SW480 (cell line): ENCODE measurements around the gene BAZ1B.
"Not testable (repeated sequence)": the region's sequence is repeated elsewhere in the genome, so short reads cannot be mapped to it uniquely, and the experiment has no call there.

ENCODE experiments used
- DNase-seq: peaks from one replicate; pipeline ENCODE4 v3.0.0-alpha.2; 2016; ENCODE audit warnings: low spot score

Gene BAZ1B

DNA sequence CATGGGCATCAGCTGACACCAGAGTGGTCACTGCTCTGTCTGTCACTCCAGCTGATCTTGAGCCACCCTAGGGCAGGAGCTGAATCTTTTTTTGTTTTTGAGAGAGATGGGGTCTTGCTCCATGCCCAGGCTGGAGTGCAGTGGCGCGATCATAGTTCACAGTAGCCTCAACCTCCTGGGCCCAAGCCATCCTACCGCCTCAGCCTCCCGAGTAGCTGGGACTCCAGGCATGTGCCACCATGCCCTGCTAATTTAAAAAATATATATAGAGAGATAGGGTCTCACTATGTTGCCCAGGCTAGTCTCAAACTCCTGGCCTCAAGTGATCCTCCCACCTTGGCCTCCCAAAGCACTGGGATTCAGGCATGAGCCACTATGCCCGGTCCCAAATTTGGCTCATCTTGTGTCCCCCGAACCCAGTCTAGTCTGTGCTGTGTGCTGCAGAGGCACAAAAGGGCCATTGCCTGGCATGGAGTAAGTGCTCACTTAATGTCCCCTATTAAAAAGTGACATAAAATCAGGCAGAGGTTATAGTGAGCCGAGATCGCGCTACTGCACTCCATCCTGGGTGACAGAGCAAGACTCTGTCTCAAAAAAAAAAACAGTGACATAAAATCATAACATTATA lies 96.6 kb downstream of the BAZ1B start:
- DNase-seq = no peak

- no peak for DNase-seq
Observed at GRCh38 chr7:73424489-73424885, 97.6 kb downstream of the BAZ1B start.

- DNase-seq = no peak
Observed at GRCh38 chr7:73423519-73424488, 98.3 kb downstream of the BAZ1B start.

DNA sequence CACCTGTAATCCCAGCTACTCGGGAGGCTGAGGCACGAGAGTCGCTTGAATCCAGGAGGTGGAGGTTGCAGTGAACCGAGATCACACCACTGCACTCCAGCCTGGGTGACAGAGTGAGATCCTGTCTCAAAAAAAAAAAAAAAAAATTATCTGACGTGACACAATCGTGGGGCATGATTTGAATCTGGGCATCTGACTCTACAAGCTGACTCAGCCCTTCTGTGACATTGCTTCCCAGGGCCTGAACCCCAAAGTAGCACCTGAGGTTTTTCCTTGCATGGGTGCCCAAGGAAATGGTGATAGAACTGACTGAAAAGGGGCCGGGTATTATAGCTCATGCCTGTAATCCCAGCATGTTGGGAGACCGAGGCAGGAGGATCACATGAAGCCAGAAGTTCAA lies 101.5 kb downstream of the BAZ1B start:
- DNase-seq = not testable (repeated sequence)

DNA sequence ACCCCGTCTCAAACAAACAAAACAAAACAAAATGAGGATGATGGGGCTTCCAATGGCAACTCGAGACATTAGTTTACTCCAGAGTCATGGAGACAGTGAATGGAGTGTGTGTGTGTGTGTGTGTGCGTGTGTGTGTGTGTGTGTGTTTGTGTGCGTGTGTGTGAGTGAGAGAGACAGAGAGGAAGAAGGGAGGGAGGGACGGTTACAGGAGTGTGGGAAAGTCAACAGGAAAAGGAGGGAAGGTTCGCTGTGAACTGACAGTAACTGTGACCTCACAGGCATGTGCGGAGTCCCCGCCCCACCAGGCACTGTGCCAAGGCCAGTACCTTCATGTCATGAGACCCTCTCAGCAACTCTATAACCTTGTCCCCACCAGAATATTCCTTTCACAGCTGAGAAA lies 102.1 kb downstream of the BAZ1B start:
- peak; percentile 36 for DNase-seq

GRCh38 chr7:73418113-73418703 lies 103.9 kb downstream of the BAZ1B start:
- DNase-seq = no peak

GRCh38 chr7:73410541-73411131 lies 111.5 kb downstream of the BAZ1B start:
- peak; percentile 39 for DNase-seq

DNA sequence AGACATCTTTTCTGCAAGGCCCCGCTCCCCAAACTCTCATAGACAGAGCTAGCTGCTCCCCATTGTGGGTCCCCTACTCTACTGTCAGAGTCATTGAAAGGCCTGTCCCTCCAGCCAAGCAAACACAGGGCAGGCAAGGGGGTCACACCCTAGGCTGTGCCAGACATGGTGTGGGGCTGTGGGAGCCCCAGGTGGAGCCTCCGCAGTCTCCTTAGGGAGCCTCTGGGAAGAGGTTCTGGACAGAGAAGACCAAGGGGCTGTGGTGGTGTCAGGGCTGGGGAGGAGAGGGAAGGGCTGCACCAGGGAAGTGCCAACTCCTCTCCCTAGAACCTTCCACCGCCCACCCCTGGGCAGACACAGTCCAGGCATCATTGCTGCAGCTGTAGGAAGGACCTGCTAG lies 117.2 kb downstream of the BAZ1B start:
- not testable (repeated sequence) for DNase-seq

DNA sequence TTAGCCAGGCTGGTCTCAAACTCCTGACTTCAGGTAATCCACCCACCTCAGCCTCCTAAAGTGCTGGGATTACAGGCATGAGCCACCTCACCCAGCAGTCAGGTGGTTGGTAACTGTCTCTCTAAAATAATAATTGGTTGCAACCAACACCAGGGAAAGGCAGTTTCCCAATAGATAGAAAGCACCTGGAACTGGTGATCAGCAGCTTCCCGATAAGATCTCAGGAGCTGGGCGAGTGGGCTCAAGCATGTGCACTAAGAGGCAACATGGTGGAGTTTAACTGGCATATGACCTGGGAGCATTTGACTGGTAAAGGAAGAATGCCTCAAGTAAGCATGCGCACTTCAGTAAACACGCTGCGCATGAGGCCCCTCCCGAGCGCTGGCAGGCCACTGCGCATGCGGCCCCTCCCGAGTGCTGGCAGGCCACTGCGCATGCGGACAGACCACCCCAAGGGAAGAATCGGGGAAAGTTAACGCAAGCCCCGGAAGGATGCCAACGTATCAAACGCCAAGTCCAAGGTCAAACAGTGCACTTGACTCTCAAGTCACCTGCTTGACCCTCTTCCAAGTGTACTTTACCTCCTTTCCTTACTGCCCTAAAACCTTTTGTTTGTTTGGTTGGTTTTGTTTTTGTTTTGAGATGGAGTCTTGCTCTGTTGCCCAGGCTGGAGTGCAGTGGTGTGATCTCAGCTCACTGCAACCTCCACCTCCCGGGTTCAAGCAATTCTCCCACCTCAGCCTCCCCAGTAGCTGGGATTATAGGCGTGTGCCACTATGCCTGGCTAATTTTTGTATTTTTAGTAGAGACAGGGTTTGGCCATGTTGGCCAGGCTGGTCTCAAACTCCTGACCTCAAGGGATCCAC lies 122.7 kb downstream of the BAZ1B start:
- not testable (repeated sequence) for DNase-seq

GRCh38 chr7:73397521-73398281 lies 124.4 kb downstream of the BAZ1B start:
- no peak for DNase-seq

- no peak for DNase-seq
Observed at GRCh38 chr7:73395538-73396503, 126.3 kb downstream of the BAZ1B start.

DNA sequence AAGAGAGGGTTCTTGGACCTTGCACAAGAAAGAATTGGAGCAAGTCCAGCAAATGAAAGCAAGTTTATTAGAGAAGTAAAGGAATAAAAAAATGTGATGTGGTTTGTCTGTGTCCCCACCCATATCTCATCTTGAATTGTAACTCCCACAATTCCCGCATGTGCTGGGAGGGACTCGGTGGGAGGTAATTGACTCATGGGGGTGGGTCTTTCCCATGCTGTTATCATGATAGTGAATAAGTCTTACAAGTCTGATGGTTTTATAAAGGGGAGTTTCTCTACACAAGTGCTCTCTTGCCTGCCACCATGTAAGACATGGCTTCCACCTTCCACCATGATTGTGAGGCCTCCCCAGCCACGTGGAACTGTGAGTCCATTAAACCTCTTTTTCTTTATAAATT lies 127.7 kb downstream of the BAZ1B start:
- no peak for DNase-seq

DNA sequence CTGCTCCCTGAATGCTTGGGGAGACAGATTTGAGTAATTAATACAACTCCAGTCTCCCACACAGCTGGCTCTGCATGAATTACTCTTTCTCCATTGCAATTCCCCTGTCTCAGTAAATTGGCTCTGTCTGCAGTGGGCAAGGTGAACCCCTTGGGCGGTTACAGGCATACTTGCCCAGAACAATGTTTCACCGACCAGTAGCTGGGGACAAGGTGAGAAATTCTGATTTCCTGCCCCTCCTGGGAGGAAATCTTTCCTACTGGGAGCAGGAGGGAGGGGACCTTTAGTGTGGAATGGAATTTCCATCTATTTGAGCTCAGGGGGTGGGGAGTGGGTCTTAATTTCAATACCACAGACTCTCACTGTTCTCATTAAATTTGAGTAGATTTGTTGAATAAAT lies 130.7 kb downstream of the BAZ1B start:
- no peak for DNase-seq
